Measurements from ENCODE around the gene FDX2. TPM values are rescaled to one million over a fixed set of nuclear protein-coding genes. Genes with fewer than 3 reads are reported as not detected.

FDX2 gene
- total RNA-seq, 1 experiment from 2014 or later = 30.3 TPM

- peak; percentile 78 for DNase-seq (ENCODE audit: unreplicated experiment)
- Mint-ChIP-seq H3K4me1 (ENCODE audit: insufficient read depth, unreplicated experiment) (no peaks in the 10 kb centered on the region), H3K9me3 (ENCODE audit: unreplicated experiment) (no peaks in the 10 kb centered on the region), H3K36me3 (ENCODE audit: insufficient read depth, unreplicated experiment) (peaks cover 3% of the 10 kb centered on the region), H3K27me3 (ENCODE audit: insufficient read depth, unreplicated experiment) (no peaks in the 10 kb centered on the region), H3K4me3 (ENCODE audit: unreplicated experiment) (peak overlapping the region; percentile 54), H3K27ac (ENCODE audit: low read depth, unreplicated experiment) (peak overlapping the region; percentile 16)
- ChIA-PET CTCF (interaction anchor here (0.5 to 6.3 kb wide), 25 partner anchors 10 to 1946 kb away, joined by 3 to 103 read pairs (median 4); partner anchors contain the start of gene TYK2), POLR2A (interaction anchor here (0.6 to 3.5 kb wide), 10 partner anchors 10 to 137 kb away, joined by 3 to 33 read pairs (median 7); partner anchors contain the start of genes MRPL4, RAVER1 and TYK2)
- intact Hi-C loops (cut with micrococcal nuclease) = loop anchor here (1.0 to 2.0 kb wide), 2 partner anchors 111 to 120 kb away; partner anchors contain the start of gene TYK2
- TF ChIP-seq, protein P1, sequence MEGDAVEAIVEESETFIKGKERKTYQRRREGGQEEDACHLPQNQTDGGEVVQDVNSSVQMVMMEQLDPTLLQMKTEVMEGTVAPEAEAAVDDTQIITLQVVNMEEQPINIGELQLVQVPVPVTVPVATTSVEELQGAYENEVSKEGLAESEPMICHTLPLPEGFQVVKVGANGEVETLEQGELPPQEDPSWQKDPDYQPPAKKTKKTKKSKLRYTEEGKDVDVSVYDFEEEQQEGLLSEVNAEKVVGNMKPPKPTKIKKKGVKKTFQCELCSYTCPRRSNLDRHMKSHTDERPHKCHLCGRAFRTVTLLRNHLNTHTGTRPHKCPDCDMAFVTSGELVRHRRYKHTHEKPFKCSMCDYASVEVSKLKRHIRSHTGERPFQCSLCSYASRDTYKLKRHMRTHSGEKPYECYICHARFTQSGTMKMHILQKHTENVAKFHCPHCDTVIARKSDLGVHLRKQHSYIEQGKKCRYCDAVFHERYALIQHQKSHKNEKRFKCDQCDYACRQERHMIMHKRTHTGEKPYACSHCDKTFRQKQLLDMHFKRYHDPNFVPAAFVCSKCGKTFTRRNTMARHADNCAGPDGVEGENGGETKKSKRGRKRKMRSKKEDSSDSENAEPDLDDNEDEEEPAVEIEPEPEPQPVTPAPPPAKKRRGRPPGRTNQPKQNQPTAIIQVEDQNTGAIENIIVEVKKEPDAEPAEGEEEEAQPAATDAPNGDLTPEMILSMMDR (IDR thresholded peaks at IDR 0.05; ENCODE audit: unreplicated experiment) = peak; percentile 95
- BruUV-seq (replicated peaks) = no TSS peak
Measured at GRCh38 chr19:10269333-10270179, 46.3 kb downstream of the FDX2 start.

GRCh38 chr19:10268071-10268470 is 47.7 kb downstream of the FDX2 start:
- Mint-ChIP-seq H3K27ac (ENCODE audit: low read depth, unreplicated experiment) (no peak overlapping the region), H3K4me1 (ENCODE audit: insufficient read depth, unreplicated experiment) (no peaks in the 10 kb centered on the region), H3K9me3 (ENCODE audit: unreplicated experiment) (no peaks in the 10 kb centered on the region), H3K4me3 (ENCODE audit: unreplicated experiment) (no peak overlapping the region), H3K27me3 (ENCODE audit: insufficient read depth, unreplicated experiment) (no peaks in the 10 kb centered on the region), H3K36me3 (ENCODE audit: insufficient read depth, unreplicated experiment) (no peaks in the 10 kb centered on the region)
- intact Hi-C loops (cut with micrococcal nuclease) = loop anchor here (2.0 kb wide), 1 partner anchor 113 kb away; the partner anchor contains the start of gene TYK2
- ChIA-PET CTCF (interaction anchor here (0.7 to 6.3 kb wide), 10 partner anchors 8 to 125 kb away, joined by 3 to 103 read pairs (median 6); partner anchors contain the start of gene TYK2), POLR2A (interaction anchor here (1.2 kb wide), 1 partner anchor 112 kb away, joined by 3 read pairs; the partner anchor contains the start of gene TYK2)
- no peak for DNase-seq (ENCODE audit: unreplicated experiment)
- BruUV-seq (replicated peaks) = no TSS peak
- TF ChIP-seq, protein P1 (IDR thresholded peaks at IDR 0.05; ENCODE audit: unreplicated experiment) = no peak

GRCh38 chr19:10266706-10267105 is 49.1 kb downstream of the FDX2 start:
- no peaks in the 10 kb centered on the region for H3K9me3 Mint-ChIP-seq (ENCODE audit: unreplicated experiment)
- no TSS peak for BruUV-seq (replicated peaks)
- H3K27me3 Mint-ChIP-seq (ENCODE audit: insufficient read depth, unreplicated experiment) = no peaks in the 10 kb centered on the region
- no peaks in the 10 kb centered on the region for H3K36me3 Mint-ChIP-seq (ENCODE audit: insufficient read depth, unreplicated experiment)
- TF ChIP-seq, protein P1 (IDR thresholded peaks at IDR 0.05; ENCODE audit: unreplicated experiment) = no peak
- intact Hi-C loops (cut with micrococcal nuclease) = no loop called here
- no peak overlapping the region for H3K27ac Mint-ChIP-seq (ENCODE audit: low read depth, unreplicated experiment)
- POLR2A ChIA-PET = no interaction called here
- CTCF ChIA-PET = interaction anchor here (0.6 to 6.3 kb wide), 6 partner anchors 7 to 223 kb away, joined by 3 to 103 read pairs (median 6); no protein-coding TSS in a partner anchor
- no peak overlapping the region for H3K4me3 Mint-ChIP-seq (ENCODE audit: unreplicated experiment)
- no peak for DNase-seq (ENCODE audit: unreplicated experiment)
- no peaks in the 10 kb centered on the region for H3K4me1 Mint-ChIP-seq (ENCODE audit: insufficient read depth, unreplicated experiment)

DNA sequence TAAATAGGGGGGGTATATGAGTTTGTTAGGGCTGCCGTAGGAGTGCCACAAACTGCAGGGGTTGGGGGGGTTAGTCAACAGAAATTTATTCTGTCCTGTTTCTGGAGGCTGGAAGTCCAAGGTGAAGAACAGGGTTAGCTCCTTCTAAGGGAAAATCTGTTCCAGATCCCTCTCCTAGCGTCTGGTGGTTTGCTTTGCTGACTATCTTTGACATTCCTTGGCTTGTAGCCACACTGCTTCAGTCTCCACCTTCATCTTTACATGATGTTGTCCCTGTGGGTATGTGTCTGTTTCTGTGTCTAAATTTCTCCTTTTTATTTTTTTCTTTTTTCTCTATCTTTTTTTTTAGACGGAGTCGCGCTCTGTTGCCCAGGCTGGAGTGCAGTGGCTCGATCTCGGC is 53.0 kb downstream of the FDX2 start:
- TF ChIP-seq, protein P1 (IDR thresholded peaks at IDR 0.05; ENCODE audit: unreplicated experiment) = no peak
- no peak for DNase-seq (ENCODE audit: unreplicated experiment)
- intact Hi-C loops (cut with micrococcal nuclease) = no loop called here
- Mint-ChIP-seq H3K36me3 (ENCODE audit: insufficient read depth, unreplicated experiment) (peaks cover 13% of the 10 kb centered on the region), H3K9me3 (ENCODE audit: unreplicated experiment) (no peaks in the 10 kb centered on the region), H3K27ac (ENCODE audit: low read depth, unreplicated experiment) (no peak overlapping the region), H3K27me3 (ENCODE audit: insufficient read depth, unreplicated experiment) (no peaks in the 10 kb centered on the region), H3K4me1 (ENCODE audit: insufficient read depth, unreplicated experiment) (no peaks in the 10 kb centered on the region), H3K4me3 (ENCODE audit: unreplicated experiment) (no peak overlapping the region)
- POLR2A ChIA-PET = no interaction called here
- BruUV-seq (replicated peaks) = no TSS peak
- CTCF ChIA-PET = interaction anchor here (0.7 to 1.0 kb wide), 4 partner anchors 122 to 150 kb away, joined by 3 to 5 read pairs (median 4); no protein-coding TSS in a partner anchor

Data from MCF 10A (cell line).